ENCODE data around the gene RPTOR. TPM values are rescaled to one million over a fixed set of nuclear protein-coding genes. Genes with fewer than 3 reads are reported as not detected.

Gene RPTOR
- total and polyA plus RNA-seq, 4 donors: 12.4 to 46.1 (median 29.7) TPM

DNA sequence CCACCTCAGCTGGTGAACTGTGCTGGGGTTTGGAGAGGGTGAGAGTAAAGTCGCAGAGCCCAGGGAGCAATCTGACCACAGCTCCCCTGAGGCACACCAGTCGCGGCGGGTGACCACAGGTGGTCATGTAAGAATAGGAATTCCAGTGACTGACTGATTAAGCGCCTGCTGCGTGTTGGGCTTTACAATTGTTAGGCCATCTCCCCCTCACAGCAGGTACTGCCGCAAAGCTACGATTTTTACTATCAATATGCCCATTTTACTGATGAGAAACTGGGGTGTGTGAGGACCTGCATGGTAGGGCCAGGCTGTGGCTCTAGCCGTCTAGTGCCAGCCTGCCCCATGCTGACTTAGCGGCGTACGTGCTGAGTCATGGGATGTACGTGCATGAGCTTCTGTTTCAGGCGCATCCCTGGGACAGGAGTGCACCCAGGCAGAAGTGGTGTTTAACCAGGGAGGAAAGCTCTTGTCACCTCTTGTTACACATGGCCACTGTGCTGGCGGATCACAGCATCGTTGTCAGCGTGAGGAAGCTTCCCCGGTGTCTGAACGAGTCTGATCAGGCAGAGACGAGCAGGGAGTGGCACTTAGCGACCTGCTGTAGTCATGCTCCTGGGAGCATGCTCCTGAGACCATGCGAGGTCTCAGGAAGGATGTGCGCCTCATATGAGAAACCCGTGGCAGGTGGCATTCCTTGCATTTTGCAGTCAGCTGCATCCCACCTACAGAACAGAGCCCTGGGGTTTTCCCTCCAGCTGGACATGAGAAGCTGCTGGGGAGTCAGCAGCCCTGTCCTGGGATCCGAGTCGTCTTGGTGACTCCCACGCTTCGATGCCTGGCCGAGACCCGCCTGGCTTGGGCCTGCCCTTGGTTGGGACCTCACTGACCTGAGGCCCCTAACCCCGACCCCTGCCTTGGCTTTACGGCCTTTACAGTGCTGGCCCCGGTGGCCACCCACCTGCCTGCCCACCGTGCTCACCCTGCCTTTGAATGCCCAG, 283.3 kb downstream of the RPTOR start:
- ATAC-seq (ENCODE audit: insufficient read depth, low FRiP score): no peak
- DNase-seq: peak in 1 of 3 donors; percentile 8
- Histone ChIP-seq H3K36me3 (ENCODE audit: control insufficient read depth in 4 of 4, insufficient read depth in 4 of 4, low read length in 4 of 4) (peaks cover 0 to 11% (median 9%) of the 10 kb centered on the region in 4 donors), H3K4me1 (ENCODE audit: control insufficient read depth in 5 of 5, insufficient read depth in 5 of 5, low read length in 5 of 5) (peaks cover 0 to 10% (median 4%) of the 10 kb centered on the region in 5 donors), H3K9ac (ENCODE audit: insufficient read depth in 1 of 2, low read length in 2 of 2) (no peak overlapping the region), H3K4me3 (no peak overlapping the region), H3K27ac (ENCODE audit: low read depth in 1 of 2, low read length in 1 of 2) (peak overlapping the region in 1 of 2 donors; percentile 6), H3K9me3 (ENCODE audit: control insufficient read depth in 4 of 4, insufficient read depth in 3 of 4, low read length in 3 of 4) (peaks cover 0 to 2% (median 0%) of the 10 kb centered on the region in 4 donors), H3K27me3 (ENCODE audit: control insufficient read depth in 3 of 3, insufficient read depth in 3 of 3, low read length in 2 of 3) (no peaks in the 10 kb centered on the region)
- TF ChIP-seq, protein P1, sequence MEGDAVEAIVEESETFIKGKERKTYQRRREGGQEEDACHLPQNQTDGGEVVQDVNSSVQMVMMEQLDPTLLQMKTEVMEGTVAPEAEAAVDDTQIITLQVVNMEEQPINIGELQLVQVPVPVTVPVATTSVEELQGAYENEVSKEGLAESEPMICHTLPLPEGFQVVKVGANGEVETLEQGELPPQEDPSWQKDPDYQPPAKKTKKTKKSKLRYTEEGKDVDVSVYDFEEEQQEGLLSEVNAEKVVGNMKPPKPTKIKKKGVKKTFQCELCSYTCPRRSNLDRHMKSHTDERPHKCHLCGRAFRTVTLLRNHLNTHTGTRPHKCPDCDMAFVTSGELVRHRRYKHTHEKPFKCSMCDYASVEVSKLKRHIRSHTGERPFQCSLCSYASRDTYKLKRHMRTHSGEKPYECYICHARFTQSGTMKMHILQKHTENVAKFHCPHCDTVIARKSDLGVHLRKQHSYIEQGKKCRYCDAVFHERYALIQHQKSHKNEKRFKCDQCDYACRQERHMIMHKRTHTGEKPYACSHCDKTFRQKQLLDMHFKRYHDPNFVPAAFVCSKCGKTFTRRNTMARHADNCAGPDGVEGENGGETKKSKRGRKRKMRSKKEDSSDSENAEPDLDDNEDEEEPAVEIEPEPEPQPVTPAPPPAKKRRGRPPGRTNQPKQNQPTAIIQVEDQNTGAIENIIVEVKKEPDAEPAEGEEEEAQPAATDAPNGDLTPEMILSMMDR (IDR thresholded peaks at IDR 0.05; ENCODE audit: control extremely low read depth, extremely low read depth): no peak
- 89 to 90% methylated on average over 34 of the region's 34 CpGs for WGBS, 2 donors

DNA sequence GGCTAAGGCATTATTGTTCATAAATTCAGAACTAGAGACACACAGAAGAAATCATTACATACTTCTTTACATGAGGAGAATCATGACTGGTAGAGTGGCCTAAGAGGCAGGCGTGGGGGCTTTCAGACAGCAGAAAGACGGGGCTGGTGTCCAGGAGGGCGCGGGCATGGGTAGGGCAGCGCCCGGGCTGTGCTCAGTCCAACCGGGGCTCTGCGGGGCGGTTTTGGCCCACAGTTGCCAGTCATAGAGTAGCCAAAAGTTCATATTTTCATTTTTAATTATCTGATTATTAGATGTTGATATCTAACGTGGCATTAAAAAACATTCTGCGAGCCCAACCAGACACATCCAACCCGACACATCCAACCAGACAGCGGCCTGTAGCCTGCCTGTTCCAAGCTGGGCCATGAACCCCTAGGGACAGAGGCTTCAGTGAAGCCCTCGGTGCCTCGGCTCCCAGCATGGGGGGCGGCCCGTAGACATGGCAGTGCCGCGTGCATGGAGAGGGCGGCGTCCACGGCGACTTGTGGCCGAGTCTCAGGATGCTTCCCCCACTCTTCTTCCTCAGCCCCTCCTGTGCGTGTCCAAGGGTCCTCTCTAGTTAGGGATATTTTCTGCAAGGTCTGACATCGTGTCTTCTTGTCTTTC, 284.7 kb downstream of the RPTOR start:
- no peak overlapping the region for H3K27ac ChIP-seq (ENCODE audit: low read depth in 1 of 2, low read length in 1 of 2)
- WGBS, 2 donors: 92 to 93% methylated on average over 26 of the region's 26 CpGs
- H3K27me3 ChIP-seq (ENCODE audit: control insufficient read depth in 3 of 3, insufficient read depth in 3 of 3, low read length in 2 of 3): no peaks in the 10 kb centered on the region
- ATAC-seq (ENCODE audit: insufficient read depth, low FRiP score) (no peak), DNase-seq (peak in 1 of 3 donors; percentile 9)
- H3K9me3 ChIP-seq (ENCODE audit: control insufficient read depth in 4 of 4, insufficient read depth in 3 of 4, low read length in 3 of 4): peaks cover 0 to 2% (median 0%) of the 10 kb centered on the region in 4 donors
- H3K9ac ChIP-seq (ENCODE audit: insufficient read depth in 1 of 2, low read length in 2 of 2): no peak overlapping the region
- TF ChIP-seq, protein P1 (IDR thresholded peaks at IDR 0.05; ENCODE audit: control extremely low read depth, extremely low read depth): no peak
- H3K4me1 ChIP-seq (ENCODE audit: control insufficient read depth in 5 of 5, insufficient read depth in 5 of 5, low read length in 5 of 5): peaks cover 0 to 23% (median 7%) of the 10 kb centered on the region in 5 donors
- no peak overlapping the region for H3K4me3 ChIP-seq
- peaks cover 0 to 11% (median 7%) of the 10 kb centered on the region in 4 donors for H3K36me3 ChIP-seq (ENCODE audit: control insufficient read depth in 4 of 4, insufficient read depth in 4 of 4, low read length in 4 of 4)

DNA sequence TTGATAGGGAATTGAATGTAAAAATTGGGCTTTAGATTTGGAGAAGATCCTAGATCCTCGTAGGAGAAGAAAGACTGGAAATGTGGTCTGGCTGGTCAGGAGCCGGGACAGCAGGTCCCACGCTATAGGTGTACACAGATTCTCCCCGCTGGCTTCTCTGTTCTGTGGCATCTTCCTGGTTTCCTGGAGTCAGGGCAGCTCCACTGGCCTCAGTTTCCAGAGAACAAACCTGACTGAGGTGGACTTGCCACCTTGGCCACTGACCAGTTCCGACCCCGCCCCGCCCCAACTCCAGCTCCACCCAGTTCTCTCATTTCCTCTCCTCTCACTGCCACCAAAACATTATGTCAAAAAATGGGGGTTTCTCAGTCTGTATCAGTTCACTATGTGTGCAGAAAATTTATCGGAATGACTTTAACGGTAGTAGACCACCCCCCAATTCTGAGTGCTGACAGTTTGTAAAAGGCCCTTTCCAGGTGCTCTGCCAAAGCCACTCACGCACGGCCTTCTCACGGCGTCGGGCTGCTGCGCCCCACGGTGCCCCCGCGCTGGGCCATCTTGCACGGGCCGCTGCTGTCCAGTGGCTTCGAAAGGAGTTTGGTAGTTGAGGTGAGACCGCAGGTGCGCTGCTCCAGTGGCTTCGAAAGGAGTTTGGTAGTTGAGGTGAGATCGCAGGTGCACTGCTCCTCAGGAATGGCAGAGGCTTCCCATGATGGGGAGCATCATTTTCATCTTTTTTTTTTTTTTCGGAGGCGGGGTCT, 285.6 kb downstream of the RPTOR start:
- ATAC-seq (ENCODE audit: insufficient read depth, low FRiP score) (no peak), DNase-seq (peak in 1 of 3 donors; percentile 2)
- Histone ChIP-seq H3K4me3 (no peak overlapping the region), H3K9me3 (ENCODE audit: control insufficient read depth in 4 of 4, insufficient read depth in 3 of 4, low read length in 3 of 4) (peaks cover 0 to 2% (median 0%) of the 10 kb centered on the region in 4 donors), H3K27ac (ENCODE audit: low read depth in 1 of 2, low read length in 1 of 2) (no peak overlapping the region), H3K4me1 (ENCODE audit: control insufficient read depth in 5 of 5, insufficient read depth in 5 of 5, low read length in 5 of 5) (peaks cover 0 to 32% (median 7%) of the 10 kb centered on the region in 5 donors), H3K9ac (ENCODE audit: insufficient read depth in 1 of 2, low read length in 2 of 2) (no peak overlapping the region), H3K27me3 (ENCODE audit: control insufficient read depth in 3 of 3, insufficient read depth in 3 of 3, low read length in 2 of 3) (no peaks in the 10 kb centered on the region), H3K36me3 (ENCODE audit: control insufficient read depth in 4 of 4, insufficient read depth in 4 of 4, low read length in 4 of 4) (peaks cover 0 to 11% (median 7%) of the 10 kb centered on the region in 4 donors)
- TF ChIP-seq, protein P1 (IDR thresholded peaks at IDR 0.05; ENCODE audit: control extremely low read depth, extremely low read depth): no peak
- 96 to 97% methylated on average over 25 to 27 of the region's 27 CpGs for WGBS, 2 donors

Measured in lung (tissue), 12 donors.